MM.1S (cell line): ENCODE measurements around the gene ASPDH.

Experiments used
- CTCF ChIP-seq: fragments of 300-600 bp; sonication (generic); IDR thresholded peaks from 2 replicates; pipeline ENCODE4 v1.5.1; 2016; ENCODE audit warnings: antibody characterized with exemption, low read length, mixed read lengths
- EZH2 ChIP-seq: fragments of 300-600 bp; sonication (generic); optimal IDR thresholded peaks from 2 replicates; pipeline ENCODE3; 2017; ENCODE audit warnings: low read depth, mild to moderate bottlenecking, antibody characterized with exemption, low read length, mixed read lengths
- EZH2phosphoT487 ChIP-seq: fragments of 300-600 bp; sonication (generic); IDR thresholded peaks from 2 replicates; pipeline ENCODE4 v1.6.1; 2018; ENCODE audit warnings: antibody characterized with exemption, low read length

- TF ChIP-seq EZH2phosphoT487 (no peak), CTCF (peak; percentile 18; the same call in 1 of the 2 replicates), EZH2 (no peak)
Observed at GRCh38 chr19:50536662-50537305, 23.1 kb upstream of the ASPDH start.
